Stimulated activated CD4-positive, alpha-beta T cell treated with anti-CD3 and anti-CD28 coated beads, Interleukin-1b, Interleukin-23, amount 100 ng/mL, for 4 hours (primary cell): ENCODE measurements around the gene YIPF2.
"Not testable (repeated sequence)": the region's sequence is repeated elsewhere in the genome, so short reads cannot be mapped to it uniquely, and the experiment has no call there.

Experiments
- DNase-seq, 2 donors: peaks; one replicate each; pipeline ENCODE4 v3.0.0-alpha.2; 2020; ENCODE audit warnings: low read depth in 2 of 2

Gene YIPF2

GRCh38 chr19:10941649-10942048, 13.2 kb upstream of the YIPF2 start:
- DNase-seq: not testable (repeated sequence)

- DNase-seq: peak in 1 of 2 donors; percentile 24
These were observed 8.2 kb upstream of the YIPF2 start for GRCh38 chr19:10936661-10937084.

- DNase-seq: no peak
These were observed 7.1 kb upstream of the YIPF2 start for GRCh38 chr19:10935371-10936059.

- no peak for DNase-seq
These were observed 959 bp upstream of the YIPF2 start for GRCh38 chr19:10929402-10929794.

GRCh38 chr19:10927730-10928562, 493 bp downstream of the YIPF2 start:
- no peak for DNase-seq

- DNase-seq: no peak
These were observed 3.8 kb downstream of the YIPF2 start for GRCh38 chr19:10924597-10924996.

GRCh38 chr19:10923260-10924112, 5.0 kb downstream of the YIPF2 start:
- no peak for DNase-seq

GRCh38 chr19:10922638-10923014, 5.8 kb downstream of the YIPF2 start:
- no peak for DNase-seq

- DNase-seq: no peak
These were observed 6.4 kb downstream of the YIPF2 start for GRCh38 chr19:10921910-10922637.

- no peak for DNase-seq
These were observed 7.1 kb downstream of the YIPF2 start for GRCh38 chr19:10921199-10921909.

- no peak for DNase-seq
These were observed 7.7 kb downstream of the YIPF2 start for GRCh38 chr19:10920781-10921180.

- DNase-seq: no peak
These were observed 8.2 kb downstream of the YIPF2 start for GRCh38 chr19:10920288-10920655.

- DNase-seq: no peak
These were observed 8.8 kb downstream of the YIPF2 start for GRCh38 chr19:10919352-10920287.

- DNase-seq: no peak
These were observed 10.1 kb downstream of the YIPF2 start for GRCh38 chr19:10918359-10918758.

- DNase-seq: no peak
These were observed 11.8 kb downstream of the YIPF2 start for GRCh38 chr19:10916602-10917001.

- no peak for DNase-seq
These were observed 13.0 kb downstream of the YIPF2 start for GRCh38 chr19:10915130-10916091.

GRCh38 chr19:10913716-10914340, 14.6 kb downstream of the YIPF2 start:
- DNase-seq: no peak

- no peak for DNase-seq
These were observed 15.8 kb downstream of the YIPF2 start for GRCh38 chr19:10912619-10913018.
